T-helper 17 cell (primary cell): ENCODE measurements around the gene RAC2. TPM values are rescaled to one million over a fixed set of nuclear protein-coding genes. Genes with fewer than 3 reads are reported as not detected.
A peak's percentile ranks its signal among the peaks of the same experiment; 100 is the strongest.

Source experiments
- ATAC-seq: fragments of 150-1000 bp; cut with Tn5 transposase; 2 replicates; pipeline ENCODE4 v1.10.0; 2021; ENCODE audit warnings: mild to moderate bottlenecking, moderate library complexity
- DNase-seq, 3 donors: peaks; one replicate each; pipeline versions ENCODE4 v3.0.0 to v3.0.0-alpha.2; 2020 to 2021
- H3K9me3 ChIP-seq: one replicate; pipeline ENCODE4 v1.7.0; 2013; ENCODE audit warnings: low read length, mild to moderate bottlenecking; ENCODE audit not compliant: control insufficient read depth, poor library complexity, severe bottlenecking
- H3K27ac Mint-ChIP-seq: one replicate; pipeline ENCODE4 v1.8.0; 2022; ENCODE audit warnings: mild to moderate bottlenecking, moderate library complexity, mixed read lengths
- H3K27me3 Mint-ChIP-seq: one replicate; pipeline ENCODE4 v1.8.0; 2022; ENCODE audit warnings: mixed read lengths
- H3K36me3 Mint-ChIP-seq: one replicate; pipeline ENCODE4 v1.8.0; 2022; ENCODE audit warnings: low read depth, mixed read lengths
- H3K4me1 Mint-ChIP-seq: one replicate; pipeline ENCODE4 v1.8.0; 2022; ENCODE audit warnings: mild to moderate bottlenecking, mixed read lengths
- H3K4me3 Mint-ChIP-seq: one replicate; pipeline ENCODE4 v1.8.0; 2022; ENCODE audit warnings: mild to moderate bottlenecking, moderate library complexity, mixed read lengths
- total RNA-seq, 4 donors: library from RNA in 2 of 4; stranded (reverse) in 2 of 4; gene quantifications; one replicate each; pipeline ENCODE4 v1.2.3 and lab custom pipeline; 2022 to 2026

Gene RAC2
- total RNA-seq, 2 donors from 2014 or later: 297 to 478 TPM

DNA sequence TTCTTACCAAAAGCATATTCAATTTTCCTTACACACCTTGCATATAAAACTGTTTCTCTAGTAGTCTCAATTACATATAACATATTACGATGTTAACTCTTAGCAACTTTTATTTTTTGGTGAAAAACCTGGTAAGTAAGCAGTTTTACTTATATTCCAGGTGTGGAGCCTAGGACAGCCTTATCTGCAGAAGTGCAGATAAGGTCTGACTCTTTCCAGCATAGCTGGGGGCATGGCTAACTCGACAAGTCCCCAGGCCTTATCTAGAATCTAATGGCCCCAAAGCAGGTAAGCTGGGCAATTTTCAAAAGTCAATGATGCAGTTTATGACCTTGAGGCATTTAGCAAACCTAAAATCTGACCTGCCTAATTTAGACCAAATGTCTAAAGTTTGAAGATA, 51.9 kb downstream of the RAC2 start:
- no peaks in the 10 kb centered on the region for H3K36me3 Mint-ChIP-seq
- no peaks in the 10 kb centered on the region for H3K9me3 ChIP-seq
- no peak overlapping the region for H3K4me3 Mint-ChIP-seq
- no peak overlapping the region for H3K27ac Mint-ChIP-seq
- no peak for DNase-seq
- no peaks in the 10 kb centered on the region for H3K27me3 Mint-ChIP-seq
- ATAC-seq: no peak
- peaks cover 13% of the 10 kb centered on the region for H3K4me1 Mint-ChIP-seq

DNA sequence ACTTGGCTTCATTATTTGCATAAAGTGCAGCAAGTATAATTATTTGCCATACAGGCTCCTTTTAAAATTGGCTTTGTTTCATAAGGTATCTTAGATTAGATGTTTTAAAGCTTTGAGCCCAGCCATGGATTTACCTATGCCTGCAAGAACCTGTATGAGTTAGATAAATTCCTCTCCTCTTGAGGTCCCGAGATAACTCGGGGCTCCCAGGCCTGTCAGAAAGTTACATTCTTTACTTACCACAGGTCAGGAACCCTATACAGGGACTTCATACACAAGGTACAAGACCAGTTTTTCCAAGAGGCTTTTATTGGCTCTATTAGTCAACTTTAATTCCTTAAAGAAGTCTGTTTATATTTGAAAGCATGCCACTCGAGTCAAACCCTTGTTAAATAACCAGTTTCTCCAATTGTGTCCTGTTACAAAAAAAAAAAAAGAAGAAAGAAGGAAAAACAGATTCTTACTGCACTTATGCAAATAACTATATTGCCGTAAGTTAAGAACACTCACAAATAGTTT, 53.7 kb downstream of the RAC2 start:
- H3K9me3 ChIP-seq: no peaks in the 10 kb centered on the region
- no peak for ATAC-seq
- no peak overlapping the region for H3K4me3 Mint-ChIP-seq
- no peak overlapping the region for H3K27ac Mint-ChIP-seq
- no peaks in the 10 kb centered on the region for H3K36me3 Mint-ChIP-seq
- peaks cover 21% of the 10 kb centered on the region for H3K4me1 Mint-ChIP-seq
- no peak for DNase-seq
- H3K27me3 Mint-ChIP-seq: no peaks in the 10 kb centered on the region

DNA sequence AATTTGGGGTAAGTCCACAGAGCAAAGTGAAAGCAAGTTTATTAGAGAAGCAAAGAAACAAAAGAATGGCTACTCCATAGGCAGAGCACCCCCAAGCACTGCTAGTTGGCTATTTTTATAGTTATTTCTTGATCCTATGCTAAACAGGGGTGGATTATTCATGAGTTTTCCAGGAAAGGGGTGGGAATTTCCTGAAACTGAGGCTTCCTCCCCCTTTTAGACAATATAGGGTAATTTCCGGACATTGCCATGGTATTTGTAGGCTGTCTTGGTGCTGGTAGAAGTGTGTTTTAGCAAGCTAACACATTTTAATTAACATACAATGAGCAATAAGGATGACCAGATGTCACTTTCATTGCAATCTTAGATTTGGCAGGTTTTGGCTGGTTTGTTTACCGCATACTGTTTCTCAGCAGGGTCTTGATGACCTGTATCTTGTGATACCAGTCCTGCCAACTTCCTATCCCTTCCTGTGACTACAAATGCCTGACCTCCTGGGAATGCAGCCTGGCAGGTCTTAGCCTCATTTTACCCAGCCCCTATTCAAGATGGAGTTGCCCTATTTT, 55.1 kb downstream of the RAC2 start:
- Mint-ChIP-seq H3K36me3 (no peaks in the 10 kb centered on the region), H3K27me3 (no peaks in the 10 kb centered on the region), H3K4me1 (peaks cover 17% of the 10 kb centered on the region), H3K27ac (no peak overlapping the region), H3K4me3 (no peak overlapping the region)
- DNase-seq: no peak
- ATAC-seq: no peak
- no peaks in the 10 kb centered on the region for H3K9me3 ChIP-seq

DNA sequence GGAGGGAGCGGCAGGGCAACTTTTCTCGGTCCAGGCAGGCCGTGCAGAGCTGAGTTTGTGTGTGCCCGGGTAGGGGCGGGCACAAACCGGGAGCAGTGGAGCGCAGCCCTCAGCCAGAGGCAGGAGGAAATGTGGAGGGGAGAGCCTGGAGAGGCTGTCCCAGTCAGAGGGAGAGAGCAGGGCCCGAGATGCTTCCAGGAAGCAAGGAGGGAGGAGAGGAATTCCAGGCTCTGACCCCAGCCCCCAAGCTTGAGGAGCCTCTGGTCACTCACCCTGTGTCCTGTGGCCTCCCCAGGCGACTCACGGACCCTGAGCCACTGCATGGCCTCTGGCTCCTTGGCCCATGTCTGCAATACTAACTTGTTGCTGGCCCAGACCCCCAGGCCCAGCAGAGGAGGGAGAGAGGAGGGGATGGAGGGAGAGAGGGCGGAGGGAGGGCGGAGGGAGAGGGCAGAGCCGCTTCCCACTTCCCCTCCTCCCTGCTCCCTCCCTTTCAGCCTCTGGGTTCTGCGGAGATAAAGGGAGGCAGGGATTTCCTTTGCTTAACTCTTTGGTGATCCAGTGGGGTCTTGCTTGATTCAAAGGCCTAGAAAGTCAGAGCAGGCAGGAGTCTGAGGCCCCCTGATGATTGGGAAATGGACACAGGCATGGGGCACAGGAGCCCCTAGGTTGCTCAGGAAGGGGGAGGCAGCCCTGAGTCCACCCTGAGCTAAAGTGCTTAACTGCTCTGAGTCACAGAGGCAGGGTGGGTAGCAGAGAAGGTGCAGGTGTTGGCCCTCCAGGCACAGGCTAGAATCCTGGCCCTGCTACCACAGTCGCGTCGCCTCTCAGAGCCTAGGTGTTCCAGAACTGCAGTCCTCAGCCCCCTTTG, 55.9 kb downstream of the RAC2 start, which contains the start of gene C1QTNF6:
C1QTNF6 (minus strand) TSS at position 357 of the 871 bp plus-strand sequence; CDS start at position 323, 34 bp downstream.
- Mint-ChIP-seq H3K27ac (peak within 1 kb of the TSS; percentile 90), H3K4me1 (peaks cover 13% of the 10 kb centered on the region), H3K4me3 (no peak within 1 kb of the TSS), H3K36me3 (no peaks in the 10 kb centered on the region), H3K27me3 (no peaks in the 10 kb centered on the region)
- DNase-seq (no peak), ATAC-seq (no peak)
- no peaks in the 10 kb centered on the region for H3K9me3 ChIP-seq

DNA sequence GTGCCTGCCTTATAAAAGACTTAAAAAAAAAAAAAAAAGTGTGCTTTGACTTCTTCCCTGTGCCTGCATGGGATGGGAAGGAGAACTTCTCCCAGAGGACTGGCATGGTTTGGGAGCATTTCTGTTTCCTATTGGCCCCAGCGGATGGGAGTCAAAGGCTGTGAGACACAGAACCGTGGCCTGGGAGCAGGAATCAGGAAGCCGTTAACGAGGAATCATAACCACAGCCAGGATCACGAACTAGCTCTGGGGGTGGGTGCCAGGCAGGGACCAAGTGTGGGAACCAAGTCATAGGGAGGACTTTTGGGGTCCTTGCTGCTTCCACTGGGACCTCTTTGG, 56.5 kb downstream of the RAC2 start:
- Mint-ChIP-seq H3K36me3 (no peaks in the 10 kb centered on the region), H3K4me1 (peaks cover 13% of the 10 kb centered on the region), H3K27ac (no peak overlapping the region), H3K27me3 (no peaks in the 10 kb centered on the region), H3K4me3 (no peak overlapping the region)
- DNase-seq: no peak
- ATAC-seq: no peak
- H3K9me3 ChIP-seq: no peaks in the 10 kb centered on the region

DNA sequence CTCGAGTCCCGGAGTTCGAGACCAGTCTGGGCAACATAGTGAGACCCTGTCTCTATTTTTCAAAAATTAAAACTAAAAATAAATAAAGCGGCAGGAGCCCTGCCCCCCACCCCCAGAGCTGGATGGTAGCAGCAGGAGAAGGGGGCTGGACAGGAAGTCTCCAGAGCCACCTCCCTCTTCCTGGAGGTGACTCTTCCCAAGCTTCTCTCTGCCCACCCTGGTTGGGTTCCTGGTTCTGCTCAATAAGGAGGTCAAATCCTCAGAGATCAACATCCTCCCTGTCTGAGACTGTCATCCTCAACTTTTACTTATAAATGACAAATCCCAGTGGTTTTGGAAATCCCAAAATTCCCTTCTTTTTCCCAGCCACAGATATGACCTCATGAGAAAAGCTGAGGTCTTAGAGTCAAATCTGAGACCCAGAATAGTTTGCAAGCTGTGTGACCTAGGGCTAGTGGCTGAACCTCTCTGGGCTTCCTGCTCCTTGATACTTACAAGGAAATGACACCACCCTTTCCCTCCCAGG, 57.0 kb downstream of the RAC2 start:
- H3K27ac Mint-ChIP-seq: peak overlapping the region; percentile 90
- no peak for ATAC-seq
- H3K4me1 Mint-ChIP-seq: peaks cover 13% of the 10 kb centered on the region
- no peaks in the 10 kb centered on the region for H3K9me3 ChIP-seq
- H3K27me3 Mint-ChIP-seq: no peaks in the 10 kb centered on the region
- H3K4me3 Mint-ChIP-seq: no peak overlapping the region
- H3K36me3 Mint-ChIP-seq: no peaks in the 10 kb centered on the region
- no peak for DNase-seq

DNA sequence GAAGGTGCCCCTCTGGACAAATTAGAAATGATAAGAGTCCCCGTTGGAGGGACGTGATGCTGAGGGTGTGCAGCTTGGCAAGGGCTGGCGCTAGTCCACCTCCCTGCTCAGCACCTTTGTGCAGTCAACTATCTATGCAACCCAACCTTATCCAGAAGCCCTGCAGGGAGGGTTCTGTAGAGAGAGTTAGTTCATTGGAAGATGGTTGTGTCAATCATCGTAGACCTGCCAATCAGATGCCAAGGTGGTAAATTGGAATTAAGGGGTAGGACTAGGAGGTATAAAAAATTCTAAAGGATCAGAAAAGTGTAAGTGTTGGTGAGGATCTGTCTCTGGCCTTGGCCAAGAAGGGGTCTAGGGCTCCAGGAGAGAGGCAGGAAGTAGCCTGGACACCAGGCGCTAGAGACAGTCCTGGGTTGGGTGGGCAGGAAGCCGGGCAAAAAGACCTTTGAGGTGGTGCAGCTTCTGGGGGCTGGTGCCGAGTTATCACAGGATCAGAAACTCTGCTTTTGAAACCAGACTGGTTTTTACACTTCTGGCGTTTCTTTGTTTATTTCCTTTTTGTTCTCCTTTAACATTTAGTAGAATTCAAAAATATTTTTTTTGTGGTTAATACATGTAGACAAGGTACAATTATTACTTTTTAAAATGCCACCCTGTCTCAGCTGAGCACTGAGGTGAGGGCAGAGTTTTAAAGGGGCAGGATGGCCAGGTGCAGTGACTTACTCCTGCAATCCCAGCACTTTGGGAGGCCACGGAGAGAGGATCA, 57.7 kb downstream of the RAC2 start:
- peaks cover 13% of the 10 kb centered on the region for H3K4me1 Mint-ChIP-seq
- peak overlapping the region; percentile 80 for H3K4me3 Mint-ChIP-seq
- ATAC-seq: peak; percentile 87

DNA sequence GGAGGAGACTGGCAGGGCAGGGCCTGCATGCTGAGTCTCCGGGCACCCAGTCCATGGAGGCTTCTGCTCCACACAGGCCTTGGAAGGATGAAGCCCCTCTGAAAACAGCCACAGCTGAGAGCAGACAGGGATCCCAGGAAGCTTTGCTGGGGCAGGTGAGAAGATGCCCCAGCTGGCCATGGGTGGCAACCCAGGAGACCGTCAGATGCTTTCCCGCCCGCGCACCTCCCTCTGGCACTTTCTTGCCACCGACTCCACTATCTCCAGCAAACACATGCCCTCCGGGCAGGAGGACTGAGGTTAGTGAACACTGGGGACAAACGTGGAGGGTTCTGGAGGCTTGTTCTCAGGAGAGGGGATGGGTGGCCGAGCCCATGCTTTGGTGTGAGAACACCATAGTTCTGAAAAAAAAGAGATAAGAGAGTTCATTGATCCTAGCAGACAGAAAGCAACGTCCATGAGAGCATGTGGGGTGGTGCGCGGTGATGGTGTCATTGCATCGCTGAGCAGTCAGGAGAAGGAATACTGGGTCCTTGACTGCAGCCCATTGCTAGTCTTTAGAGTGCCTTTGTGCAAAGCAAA, 58.3 kb downstream of the RAC2 start:
- DNase-seq: no peak
- peaks cover 13% of the 10 kb centered on the region for H3K4me1 Mint-ChIP-seq
- no peaks in the 10 kb centered on the region for H3K27me3 Mint-ChIP-seq
- H3K36me3 Mint-ChIP-seq: no peaks in the 10 kb centered on the region
- peak overlapping the region; percentile 80 for H3K4me3 Mint-ChIP-seq
- no peaks in the 10 kb centered on the region for H3K9me3 ChIP-seq
- peak; percentile 8 for ATAC-seq
- H3K27ac Mint-ChIP-seq: peak overlapping the region; percentile 90

More for the DNA sequence above, 57.7 kb downstream of the RAC2 start:
- peak overlapping the region; percentile 90 for H3K27ac Mint-ChIP-seq
- DNase-seq: no peak
- H3K9me3 ChIP-seq: no peaks in the 10 kb centered on the region
- no peaks in the 10 kb centered on the region for H3K36me3 Mint-ChIP-seq
- H3K27me3 Mint-ChIP-seq: no peaks in the 10 kb centered on the region

DNA sequence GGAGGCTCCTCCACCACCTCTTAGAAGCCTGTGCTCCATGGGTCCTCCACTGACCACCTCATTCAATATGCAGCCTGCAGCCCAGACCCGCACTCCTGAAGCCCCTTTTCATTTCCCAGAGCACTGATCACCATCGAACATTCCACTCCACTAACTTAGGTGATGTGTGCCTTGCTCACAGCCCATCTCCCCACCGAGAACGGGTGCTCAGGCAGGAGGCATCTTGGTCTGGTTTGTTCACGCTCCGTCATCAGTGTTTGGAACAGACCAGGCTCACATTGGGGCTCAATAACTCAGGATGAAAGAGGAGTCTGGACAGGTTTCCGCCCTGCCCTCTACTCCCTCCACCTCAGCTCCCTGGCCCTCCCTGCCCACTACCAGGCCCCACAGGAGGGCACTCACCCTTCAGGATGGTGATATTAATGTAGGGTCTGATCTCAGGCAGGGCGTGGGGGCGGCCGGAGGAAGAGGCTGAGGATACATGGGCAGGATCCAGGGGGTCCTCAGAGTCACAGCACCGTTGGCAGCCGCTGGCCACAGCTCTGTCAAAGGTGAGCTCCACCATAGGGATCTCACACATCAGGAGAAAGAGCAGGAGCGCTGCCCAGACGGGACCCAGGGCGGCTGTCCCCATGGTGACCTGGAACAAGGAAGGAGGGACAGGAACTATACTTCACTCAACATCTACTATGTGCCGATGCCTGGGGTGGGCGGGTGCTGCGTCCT, 59.1 kb downstream of the RAC2 start:
- H3K9me3 ChIP-seq: no peaks in the 10 kb centered on the region
- Mint-ChIP-seq H3K4me3 (no peak overlapping the region), H3K36me3 (no peaks in the 10 kb centered on the region), H3K27ac (no peak overlapping the region), H3K27me3 (no peaks in the 10 kb centered on the region), H3K4me1 (peaks cover 13% of the 10 kb centered on the region)
- ATAC-seq (no peak), DNase-seq (no peak)

DNA sequence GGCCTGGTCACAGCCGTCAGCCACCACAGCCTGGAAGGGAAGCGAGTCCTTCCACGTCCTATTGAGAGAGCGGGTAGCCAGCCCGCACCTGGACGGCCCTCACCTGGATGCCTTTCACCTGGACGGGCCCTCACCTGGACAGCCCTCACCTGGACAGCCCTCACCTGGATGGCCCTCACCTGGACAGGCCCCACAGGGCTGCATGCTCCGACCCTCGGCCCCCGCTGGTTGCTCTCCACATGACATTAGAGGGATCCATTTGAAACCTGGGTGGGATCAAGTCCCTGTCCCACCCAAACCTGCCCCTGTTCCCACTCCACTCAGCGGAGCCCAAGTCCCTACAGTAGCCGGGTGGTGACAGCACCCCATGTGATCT, 59.7 kb downstream of the RAC2 start:
- ATAC-seq (no peak), DNase-seq (no peak)
- Mint-ChIP-seq H3K27ac (no peak overlapping the region), H3K36me3 (no peaks in the 10 kb centered on the region), H3K27me3 (no peaks in the 10 kb centered on the region), H3K4me3 (no peak overlapping the region), H3K4me1 (peaks cover 13% of the 10 kb centered on the region)
- no peaks in the 10 kb centered on the region for H3K9me3 ChIP-seq

DNA sequence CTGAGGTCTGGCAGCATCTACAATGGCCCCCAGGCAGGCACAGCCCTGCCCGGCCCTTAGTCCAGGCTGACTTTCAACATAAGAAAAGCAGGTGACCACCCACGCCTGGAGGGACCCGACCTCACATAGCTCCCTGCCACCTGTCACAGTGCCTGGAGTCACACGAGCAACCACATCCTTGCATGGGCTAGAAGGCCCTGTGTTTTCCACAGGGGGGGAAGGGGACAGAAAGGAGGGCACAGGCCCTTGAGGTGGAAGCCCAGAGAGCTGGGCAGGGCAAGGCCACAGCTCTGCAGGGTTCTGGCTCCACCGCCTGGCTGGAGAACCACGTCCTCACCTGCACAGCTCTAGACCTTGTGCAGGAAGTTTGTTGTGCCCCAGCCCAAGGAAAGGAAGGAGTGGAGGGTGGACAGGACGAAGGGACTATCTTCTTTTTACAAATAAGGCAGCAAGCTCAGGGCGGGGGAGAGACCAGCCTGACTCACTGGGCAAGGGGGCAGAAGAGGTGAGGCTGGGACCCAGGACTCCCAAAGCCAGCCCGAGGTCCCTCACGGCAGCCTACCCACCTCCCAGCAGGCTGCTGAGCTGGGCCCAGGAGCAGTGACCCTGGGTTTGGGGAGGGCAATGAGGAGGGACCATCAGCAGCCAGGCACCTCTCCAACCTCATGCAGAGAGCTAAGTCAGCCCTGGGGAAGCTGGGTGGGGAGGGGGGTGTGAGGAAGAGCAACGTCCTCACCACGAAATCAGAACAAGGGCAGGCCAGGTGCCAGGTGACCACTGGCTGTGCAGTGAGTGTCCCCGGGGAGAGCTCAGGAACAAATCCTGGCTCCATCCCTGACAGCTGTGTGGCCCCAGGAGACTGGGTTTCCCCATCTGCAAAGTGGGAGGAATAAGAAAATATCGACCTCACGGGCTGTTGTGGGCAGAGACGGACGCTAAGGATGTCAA, 60.4 kb downstream of the RAC2 start:
- Mint-ChIP-seq H3K4me1 (peaks cover 13% of the 10 kb centered on the region), H3K27ac (no peak overlapping the region), H3K4me3 (no peak overlapping the region)

DNA sequence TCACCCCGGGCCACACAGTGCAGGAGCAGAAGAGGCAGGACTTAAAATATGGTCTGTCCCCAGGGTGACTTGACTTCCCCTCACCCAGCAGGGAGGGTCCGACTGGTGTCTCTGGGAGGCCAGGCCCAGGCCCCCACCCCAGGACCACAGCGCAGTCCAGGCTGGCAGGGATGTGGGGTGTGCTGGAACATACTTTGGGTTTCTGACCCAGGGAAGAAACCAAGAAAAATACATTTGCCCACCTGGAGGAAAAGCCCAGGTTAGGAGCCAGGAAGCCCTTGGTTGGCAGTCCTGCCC, 61.2 kb downstream of the RAC2 start:
- H3K27ac Mint-ChIP-seq: no peak overlapping the region
- peaks cover 16% of the 10 kb centered on the region for H3K4me1 Mint-ChIP-seq
- ATAC-seq: no peak
- DNase-seq: no peak
- H3K36me3 Mint-ChIP-seq: peaks cover under 1% of the 10 kb centered on the region
- no peak overlapping the region for H3K4me3 Mint-ChIP-seq
- no peaks in the 10 kb centered on the region for H3K9me3 ChIP-seq
- H3K27me3 Mint-ChIP-seq: peaks cover 5% of the 10 kb centered on the region

More for the DNA sequence above, 60.4 kb downstream of the RAC2 start:
- no peaks in the 10 kb centered on the region for H3K9me3 ChIP-seq
- no peaks in the 10 kb centered on the region for H3K27me3 Mint-ChIP-seq
- H3K36me3 Mint-ChIP-seq: no peaks in the 10 kb centered on the region
- no peak for ATAC-seq
- DNase-seq: no peak
